IMR-90 (cell line): Measurements from ENCODE around the gene FAIM2. TPM values are rescaled to one million over a fixed set of nuclear protein-coding genes. Genes with fewer than 3 reads are reported as not detected.

Source experiments
- ATAC-seq: fragments of 200-7000 bp; cut with Tn5 transposase; 2 replicates; pipeline ENCODE4 v1.9.1; 2020; ENCODE audit warnings: low read depth, mild to moderate bottlenecking, moderate library complexity
- BruUV-seq: library from RNA; stranded (reverse); fragments of 400-500 nt; replicated peaks from 2 replicates; lab custom pipeline; 2021; lab: Mats Ljungman, UMichigan
- CTCF ChIA-PET: fragments of 300-600 bp; formaldehyde crosslinking; extraction: SDS; loops from one replicate; lab custom pipeline; 2021; ENCODE audit warnings: antibody characterized with exemption; lab: Yijun Ruan, JAX
- POLR2A ChIA-PET: fragments of 300-600 bp; sonication (Branson Sonifier 250); formaldehyde crosslinking; loops from one replicate; lab custom pipeline; 2022; ENCODE audit warnings: antibody characterized with exemption; ENCODE audit not compliant: unreplicated experiment; lab: Charles Lee
- DNase-seq: peaks from one replicate; pipeline ENCODE4 v3.0.0; 2013
- H2AFZ ChIP-seq: replicated peaks from 2 replicates; pipeline ENCODE3; 2013; ENCODE audit warnings: low read length, mild to moderate bottlenecking; ENCODE audit not compliant: poor library complexity
- H2AK5ac ChIP-seq: 2 replicates; pipeline ENCODE4 v1.6.1; 2013; ENCODE audit warnings: low read depth, low read length, inconsistent platforms
- H2AK9ac ChIP-seq: replicated peaks from 2 replicates; pipeline ENCODE3; 2013; ENCODE audit warnings: mild to moderate bottlenecking, low read depth, low read length, moderate library complexity; ENCODE audit not compliant: poor library complexity
- H2BK120ac ChIP-seq: 2 replicates; pipeline ENCODE4 v1.6.1; 2013; ENCODE audit warnings: low read depth, low read length, inconsistent platforms
- H2BK15ac ChIP-seq: 3 replicates; pipeline ENCODE4 v1.6.1; 2013; ENCODE audit warnings: low read depth, low read length, inconsistent platforms
- H2BK20ac ChIP-seq: 2 replicates; pipeline ENCODE4 v1.6.1; 2013; ENCODE audit warnings: low read depth, mild to moderate bottlenecking, inconsistent platforms, low read length, moderate library complexity
- H2BK5ac ChIP-seq: 2 replicates; pipeline ENCODE4 v1.6.1; 2013; ENCODE audit warnings: mild to moderate bottlenecking, low read depth, low read length, inconsistent platforms; ENCODE audit not compliant: poor library complexity, severe bottlenecking
- H3K14ac ChIP-seq: replicated peaks from 2 replicates; pipeline ENCODE4 v1.6.1; 2013; ENCODE audit warnings: low read depth, low read length, inconsistent platforms
- H3K18ac ChIP-seq: 2 replicates; pipeline ENCODE4 v1.6.1; 2013; ENCODE audit warnings: low read depth, low read length, control low read depth
- H3K23ac ChIP-seq: 2 replicates; pipeline ENCODE4 v1.6.1; 2013; ENCODE audit warnings: low read depth, low read length, inconsistent platforms
- H3K27ac ChIP-seq: 2 replicates; pipeline ENCODE4 v1.5.1; 2013; ENCODE audit warnings: mild to moderate bottlenecking, control low read depth, low read length; ENCODE audit not compliant: insufficient read depth
- H3K27me3 ChIP-seq: 2 replicates; pipeline ENCODE4 v1.6.1; 2013; ENCODE audit warnings: low read length; ENCODE audit not compliant: control insufficient read depth, insufficient read depth
- H3K36me3 ChIP-seq: 2 replicates; pipeline ENCODE4 v1.6.1; 2013; ENCODE audit warnings: low read length, mixed read lengths; ENCODE audit not compliant: control insufficient read depth, insufficient read depth
- H3K4ac ChIP-seq: 2 replicates; pipeline ENCODE4 v1.6.1; 2013; ENCODE audit warnings: low read depth, low read length, inconsistent platforms
- H3K4me1 ChIP-seq: 2 replicates; pipeline ENCODE4 v1.6.1; 2013; ENCODE audit warnings: low read length, mixed read lengths; ENCODE audit not compliant: control insufficient read depth, insufficient read depth
- H3K4me2 ChIP-seq: 2 replicates; pipeline ENCODE4 v1.6.1; 2013; ENCODE audit warnings: low read depth, mild to moderate bottlenecking, control low read depth, low read length, moderate library complexity
- H3K4me3 ChIP-seq: 2 replicates; pipeline ENCODE4 v1.5.1; 2013; ENCODE audit warnings: low read depth, mild to moderate bottlenecking, control low read depth, low read length, moderate library complexity; ENCODE audit not compliant: insufficient read depth
- H3K56ac ChIP-seq: 2 replicates; pipeline ENCODE4 v1.6.1; 2013; ENCODE audit warnings: low read length, inconsistent platforms; ENCODE audit not compliant: insufficient read depth; ENCODE audit errors: extremely low read depth
- H3K79me1 ChIP-seq, 2 experiments: 2 replicates each; pipeline ENCODE4 v1.6.1; 2013; ENCODE audit warnings: low read length in 2 of 2, inconsistent platforms in 1 of 2, low read depth in 1 of 2
- H3K9ac ChIP-seq: 2 replicates; pipeline ENCODE4 v1.6.1; 2013; ENCODE audit warnings: low read depth, low read length, control low read depth
- H3K9me1 ChIP-seq: 2 replicates; pipeline ENCODE4 v1.6.1; 2013; ENCODE audit warnings: low read length, inconsistent platforms; ENCODE audit not compliant: insufficient read depth
- H3K9me3 ChIP-seq: 2 replicates; pipeline ENCODE4 v1.6.1; 2013; ENCODE audit warnings: low read length; ENCODE audit not compliant: control insufficient read depth, insufficient read depth
- H4K20me1 ChIP-seq: 2 replicates; pipeline ENCODE4 v1.6.1; 2013; ENCODE audit warnings: low read length, inconsistent platforms; ENCODE audit not compliant: insufficient read depth
- H4K5ac ChIP-seq: 2 replicates; pipeline ENCODE4 v1.6.1; 2013; ENCODE audit warnings: mild to moderate bottlenecking, low read depth, low read length, control low read depth
- H4K8ac ChIP-seq, 2 experiments: 2 replicates each; pipeline ENCODE4 v1.6.1; 2013; ENCODE audit warnings: low read depth in 2 of 2, low read length in 2 of 2, control low read depth in 1 of 2, inconsistent platforms in 1 of 2
- H4K91ac ChIP-seq: 2 replicates; pipeline ENCODE4 v1.6.1; 2013; ENCODE audit warnings: low read depth, low read length, inconsistent platforms; ENCODE audit not compliant: insufficient read depth
- CHD1 ChIP-seq: IDR thresholded peaks from 2 replicates; pipeline ENCODE4 v1.6.1; 2012; ENCODE audit warnings: low read depth, low read length, improper control_type of control experiment
- MXI1 ChIP-seq: IDR thresholded peaks from 2 replicates; pipeline ENCODE4 v1.6.1; 2012; ENCODE audit warnings: low read depth, mild to moderate bottlenecking, low read length, moderate library complexity, borderline replicate concordance
- NFE2L2 ChIP-seq: fragments of 150-350 bp; IDR thresholded peaks from 2 replicates; pipeline ENCODE4 v1.6.1; 2016; ENCODE audit warnings: low read depth, mild to moderate bottlenecking, low read length
- RAD21 ChIP-seq: IDR thresholded peaks from 2 replicates; pipeline ENCODE4 v1.6.1; 2012; ENCODE audit warnings: low read length, improper control_type of control experiment
- WGBS, 2 experiments: methylation state at CpG; one replicate each; pipeline versions ENCODE4 v1.1.5 to v1.1.7; 2013; ENCODE audit warnings: missing lambda C conversion rate in 2 of 2; ENCODE audit not compliant: insufficient read length in 1 of 2; ENCODE audit errors: extremely low coverage in 2 of 2; 5-methylcytosine and 5-hydroxymethylcytosine counted together
- dilution Hi-C: fragments of 300-500 bp; cut with HindIII; formaldehyde crosslinking; loops from one replicate; pipeline ENCODE4 v1.14.3; 2018; ENCODE audit warnings: low sequenced_read_pairs; ENCODE audit not compliant: unreplicated experiment
- in situ Hi-C: fragments of 300-500 bp; cut with MboI; formaldehyde crosslinking; loops from 3 replicates; pipeline ENCODE4 v1.14.3; 2019; ENCODE audit warnings: low sequenced_read_pairs, inconsistent platforms, mixed read lengths
- intact Hi-C: fragments of 100-400 bp; cut with micrococcal nuclease; formaldehyde crosslinking; loops from 2 replicates; pipeline ENCODE4 v1.10.0; 2022
- polyA plus RNA-seq, 3 experiments: library from polyadenylated mRNA; depleted of rRNA; stranded (reverse); fragments of >200 nt; gene quantifications; 2 replicates each; pipeline ENCODE4 v1.2.3, GENCODE V29; 2012; ENCODE audit warnings: low replicate concordance in 1 of 3
- total RNA-seq: library from RNA; depleted of rRNA; stranded (reverse); fragments of >200 nt; gene quantifications from 2 replicates; pipeline ENCODE4 v1.2.3, GENCODE V29; 2012
- TF ChIP-seq, protein P1 (sequence below): fragments of 150-350 bp; IDR thresholded peaks from 2 replicates; pipeline ENCODE4 v1.6.1; 2016; ENCODE audit warnings: low read depth, mild to moderate bottlenecking, low read length, moderate library complexity, borderline replicate concordance

The FAIM2 gene
- total and polyA plus RNA-seq, 2 of the 4 experiments (the other 2 are of a cell fraction), result 0.72 to 5.3 TPM

DNA sequence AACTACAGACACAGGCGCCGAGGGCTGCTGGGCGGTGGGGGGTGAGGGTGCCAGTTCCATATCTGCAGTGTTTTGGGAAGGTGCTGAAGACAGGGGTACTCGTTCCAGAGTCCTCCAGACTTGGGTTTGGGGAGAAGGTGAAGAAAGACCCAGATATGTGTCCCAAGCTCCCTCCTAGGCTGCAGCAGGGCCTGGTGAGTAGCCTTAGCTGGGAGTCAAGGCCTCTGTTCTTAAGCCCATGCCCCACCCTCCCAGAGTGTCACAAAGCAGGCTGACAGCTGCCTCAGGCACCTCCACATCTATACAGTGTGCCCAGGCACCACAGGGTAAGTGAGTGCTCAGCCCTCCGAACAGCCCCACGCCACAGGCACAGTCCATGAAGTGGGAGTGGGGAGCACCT, 79.7 kb downstream of the FAIM2 start:
- peaks cover 83% of the 10 kb centered on the region for H4K20me1 ChIP-seq
- H2AFZ ChIP-seq, result no peak overlapping the region
- ChIA-PET CTCF (no interaction called here), POLR2A (no interaction called here)
- H4K91ac ChIP-seq, result no peak overlapping the region
- no peak overlapping the region for H2BK120ac ChIP-seq
- H2BK15ac ChIP-seq, result no peak overlapping the region
- no TSS peak for BruUV-seq
- DNase-seq, result no peak
- H2BK20ac ChIP-seq, result no peak overlapping the region
- no peak overlapping the region for H3K9ac ChIP-seq
- H2AK5ac ChIP-seq, result peak overlapping the region; percentile 38; the same call in 1 of the 2 replicates
- no peak overlapping the region for H3K4me3 ChIP-seq
- peaks cover 34% of the 10 kb centered on the region for H3K9me1 ChIP-seq
- H3K4me2 ChIP-seq, result no peak overlapping the region
- WGBS, 2 experiments, result no CpG with 5 or more reads among the region's 6 CpGs
- ATAC-seq, result no peak
- H3K27ac ChIP-seq, result no peak overlapping the region
- H3K36me3 ChIP-seq, result peaks cover 6% of the 10 kb centered on the region; the same call in 1 of the 2 replicates
- H2BK5ac ChIP-seq, result no peak overlapping the region
- H2AK9ac ChIP-seq, result peak overlapping the region; percentile 71
- H3K4ac ChIP-seq, result no peak overlapping the region; the same call in 1 of the 2 replicates
- no peak overlapping the region for H4K8ac ChIP-seq
- in situ Hi-C loops (no loop called here), intact Hi-C loops (no loop called here), dilution Hi-C loops (no loop called here)
- H3K9me3 ChIP-seq, result no peaks in the 10 kb centered on the region
- H3K4me1 ChIP-seq, result peaks cover 27% of the 10 kb centered on the region
- H3K18ac ChIP-seq, result no peak overlapping the region
- no peak overlapping the region for H3K23ac ChIP-seq
- no peak overlapping the region for H4K5ac ChIP-seq
- H3K27me3 ChIP-seq, result no peaks in the 10 kb centered on the region
- TF ChIP-seq CHD1, result no peak
- TF ChIP-seq RAD21, result no peak
- TF ChIP-seq MXI1, result no peak
- TF ChIP-seq, protein P1, sequence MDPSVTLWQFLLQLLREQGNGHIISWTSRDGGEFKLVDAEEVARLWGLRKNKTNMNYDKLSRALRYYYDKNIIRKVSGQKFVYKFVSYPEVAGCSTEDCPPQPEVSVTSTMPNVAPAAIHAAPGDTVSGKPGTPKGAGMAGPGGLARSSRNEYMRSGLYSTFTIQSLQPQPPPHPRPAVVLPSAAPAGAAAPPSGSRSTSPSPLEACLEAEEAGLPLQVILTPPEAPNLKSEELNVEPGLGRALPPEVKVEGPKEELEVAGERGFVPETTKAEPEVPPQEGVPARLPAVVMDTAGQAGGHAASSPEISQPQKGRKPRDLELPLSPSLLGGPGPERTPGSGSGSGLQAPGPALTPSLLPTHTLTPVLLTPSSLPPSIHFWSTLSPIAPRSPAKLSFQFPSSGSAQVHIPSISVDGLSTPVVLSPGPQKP, result no peak
- no peak for TF ChIP-seq NFE2L2
- H3K56ac ChIP-seq, result no peak overlapping the region
- H3K79me1 ChIP-seq, result peaks cover 26 to 92% of the 10 kb centered on the region in 2 experiments
- no peak overlapping the region for H3K14ac ChIP-seq
